HFF-Myc (cell line): ENCODE measurements around the gene RPL10.
A peak's percentile ranks its signal among the peaks of the same experiment; 100 is the strongest.

ENCODE experiments used
- DNase-seq: peaks from one replicate; pipeline ENCODE4 v3.0.0-alpha.2; 2011; ENCODE audit warnings: low read depth; ENCODE audit errors: extremely low read depth
- H3K4me3 ChIP-seq: replicated peaks from 2 replicates; pipeline ENCODE4 v1.5.1; 2011; ENCODE audit warnings: low read depth, mild to moderate bottlenecking, control low read depth, low read length
- CTCF ChIP-seq: IDR thresholded peaks from 2 replicates; pipeline ENCODE4 v1.5.1; 2012; ENCODE audit warnings: mild to moderate bottlenecking, low read depth, low read length, control low read depth; ENCODE audit errors: missing control alignments

RPL10 gene

DNA sequence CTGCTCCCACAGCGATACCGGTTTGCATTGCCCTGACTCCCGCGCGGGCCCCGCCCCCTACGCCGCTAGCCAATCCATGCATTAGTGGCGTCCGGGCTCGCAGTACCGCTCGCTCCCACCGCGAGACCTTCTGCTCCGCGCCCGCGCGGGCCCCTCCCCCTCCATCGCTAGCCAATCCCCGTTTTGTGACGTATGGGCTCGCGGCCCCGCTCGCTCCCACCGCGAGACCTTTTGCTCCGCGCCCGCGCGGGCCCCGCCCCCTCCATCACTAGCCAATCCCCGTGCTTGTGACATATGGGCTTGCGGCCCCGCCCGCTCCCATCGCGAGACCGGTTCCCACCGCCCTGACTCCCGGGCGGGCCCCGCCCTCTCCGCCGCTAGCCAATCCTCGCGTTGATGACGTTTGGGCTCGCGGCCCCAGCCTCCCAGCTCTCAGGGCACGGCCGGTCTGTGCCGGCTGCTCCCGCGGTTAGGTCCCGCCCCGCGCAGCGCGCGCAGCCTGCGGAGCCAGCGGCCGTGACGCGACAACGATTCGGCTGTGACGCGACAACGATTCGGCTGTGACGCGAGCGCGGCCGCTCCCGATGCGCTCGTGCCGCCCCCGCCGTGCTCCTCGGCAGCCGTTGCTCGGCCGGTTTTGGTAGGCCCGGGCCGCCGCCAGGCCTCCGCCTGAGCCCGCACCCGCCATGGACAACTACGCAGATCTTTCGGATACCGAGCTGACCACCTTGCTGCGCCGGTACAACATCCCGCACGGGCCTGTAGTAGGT, 19.2 kb upstream of the RPL10 start, which contains the start of gene EMD:
TSS of gene EMD (plus strand) at position 497 of the 770 bp plus-strand sequence. CDS start at position 687, 190 bp downstream.
- no peak for TF ChIP-seq CTCF
- peak within 1 kb of the TSS; percentile 74 for H3K4me3 ChIP-seq
- peak; percentile 85 for DNase-seq

GRCh38 chrX:154379569-154379951, 18.6 kb upstream of the RPL10 start:
- TF ChIP-seq CTCF, result no peak
- peak overlapping the region; percentile 74 for H3K4me3 ChIP-seq
- no peak for DNase-seq

GRCh38 chrX:154380153-154380552, 18.0 kb upstream of the RPL10 start:
- DNase-seq, result no peak
- no peak for TF ChIP-seq CTCF
- peak overlapping the region; percentile 74 for H3K4me3 ChIP-seq

GRCh38 chrX:154380787-154381186, 17.4 kb upstream of the RPL10 start:
- peak overlapping the region; percentile 74 for H3K4me3 ChIP-seq
- TF ChIP-seq CTCF, result no peak
- DNase-seq, result no peak

DNA sequence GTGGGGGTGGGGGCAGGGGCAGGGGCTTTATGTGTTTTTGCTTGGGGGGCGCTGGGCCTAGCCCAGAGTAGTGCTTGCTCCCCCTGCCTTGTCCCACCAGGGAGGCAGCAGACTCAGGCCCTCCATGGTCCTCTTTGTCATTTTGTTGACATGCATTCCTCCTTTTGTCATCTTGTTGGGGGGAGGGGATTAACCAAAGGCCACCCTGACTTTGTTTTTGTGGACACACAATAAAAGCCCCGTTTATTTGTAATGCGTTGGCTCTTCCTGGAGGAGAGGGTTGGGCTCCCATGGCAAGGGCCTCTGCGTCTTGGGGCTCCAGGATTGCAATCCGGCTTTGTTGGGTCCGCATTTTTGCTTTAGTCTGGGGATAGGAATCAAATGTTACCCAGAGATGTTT, 16.9 kb upstream of the RPL10 start:
- DNase-seq, result no peak
- no peak for TF ChIP-seq CTCF
- no peak overlapping the region for H3K4me3 ChIP-seq

- no peak for DNase-seq
- H3K4me3 ChIP-seq, result no peak overlapping the region
- no peak for TF ChIP-seq CTCF
Measured at GRCh38 chrX:154382483-154383069, 15.6 kb upstream of the RPL10 start.
